GM18907 (cell line): Measurements from ENCODE around the gene FBXO10.

Source experiments
- ATAC-seq: cut with Tn5 transposase; IDR thresholded peaks from one replicate; pipeline ENCODE4 v1.9.1; 2021; ENCODE audit warnings: mild to moderate bottlenecking, moderate library complexity; ENCODE audit not compliant: unreplicated experiment

Gene FBXO10

GRCh38 chr9:37592108-37592951 is 16.1 kb upstream of the FBXO10 start, which contains the start of gene TOMM5:
TOMM5 (minus strand) TSS chr9:37592597; CDS start chr9:37592532, 65 bp downstream.
- peak; percentile 89 for ATAC-seq

GRCh38 chr9:37587521-37587920 is 11.3 kb upstream of the FBXO10 start:
- ATAC-seq, result no peak

- ATAC-seq, result no peak
Measured at GRCh38 chr9:37583522-37584121, 7.4 kb upstream of the FBXO10 start.

- ATAC-seq, result no peak
Measured at GRCh38 chr9:37582548-37583157, 6.5 kb upstream of the FBXO10 start.

- ATAC-seq, result peak; percentile 54
Measured at GRCh38 chr9:37575511-37575914, 667 bp downstream of the FBXO10 start.

GRCh38 chr9:37575001-37575400 is 1.2 kb downstream of the FBXO10 start:
- no peak for ATAC-seq

GRCh38 chr9:37574241-37574721 is 1.9 kb downstream of the FBXO10 start:
- no peak for ATAC-seq

- ATAC-seq, result no peak
Measured at GRCh38 chr9:37571282-37571681, 4.9 kb downstream of the FBXO10 start.

GRCh38 chr9:37566716-37567115 is 9.5 kb downstream of the FBXO10 start:
- ATAC-seq, result no peak

GRCh38 chr9:37565661-37566618 is 10.2 kb downstream of the FBXO10 start:
- peak; percentile 89 for ATAC-seq

GRCh38 chr9:37564916-37565315 is 11.3 kb downstream of the FBXO10 start:
- no peak for ATAC-seq

- ATAC-seq, result no peak
Measured at GRCh38 chr9:37563806-37564513, 12.2 kb downstream of the FBXO10 start.

- ATAC-seq, result no peak
Measured at GRCh38 chr9:37562826-37563225, 13.4 kb downstream of the FBXO10 start.

GRCh38 chr9:37561682-37562081 is 14.5 kb downstream of the FBXO10 start:
- ATAC-seq, result no peak

GRCh38 chr9:37559855-37560592 is 16.2 kb downstream of the FBXO10 start:
- no peak for ATAC-seq

- no peak for ATAC-seq
Measured at GRCh38 chr9:37559125-37559524, 17.1 kb downstream of the FBXO10 start.

- ATAC-seq, result no peak
Measured at GRCh38 chr9:37555786-37556185, 20.4 kb downstream of the FBXO10 start.

- no peak for ATAC-seq
Measured at GRCh38 chr9:37554318-37554717, 21.9 kb downstream of the FBXO10 start.

GRCh38 chr9:37551888-37552287 is 24.3 kb downstream of the FBXO10 start:
- ATAC-seq, result no peak
